HG03575 (cell line): Measurements from ENCODE around the gene ASF1B.

Experiments used
- ATAC-seq: cut with Tn5 transposase; IDR thresholded peaks from one replicate; pipeline ENCODE4 v1.9.1; 2021; ENCODE audit not compliant: unreplicated experiment, insufficient number of reproducible peaks, low FRiP score; ENCODE audit errors: extremely low read depth

Gene ASF1B

GRCh38 chr19:14070268-14071050, 65.9 kb downstream of the ASF1B start:
- no peak for ATAC-seq
